ENCODE results near the gene C1QTNF8.

DNA sequence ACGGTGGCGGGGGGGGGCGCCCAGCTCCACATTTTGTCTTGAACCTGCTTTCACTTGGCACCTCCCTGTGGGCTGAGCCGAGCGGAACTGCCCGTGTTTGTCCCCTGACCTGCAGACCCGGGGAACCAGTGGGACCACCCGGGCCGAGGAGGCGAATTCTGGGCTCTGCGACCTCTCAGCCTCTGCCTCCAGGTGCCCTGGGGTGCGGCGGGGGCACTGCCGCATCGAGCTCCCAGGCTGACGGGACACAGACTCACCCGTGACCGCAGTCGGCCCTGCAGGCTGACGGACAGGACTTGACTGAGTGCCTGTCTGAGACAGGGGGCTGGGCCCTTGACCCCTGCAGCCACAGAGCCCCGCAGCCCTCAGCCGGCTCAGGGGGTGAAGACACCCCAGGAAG lies 11.1 kb upstream of the C1QTNF8 start:
- TF ChIP-seq, protein P1, sequence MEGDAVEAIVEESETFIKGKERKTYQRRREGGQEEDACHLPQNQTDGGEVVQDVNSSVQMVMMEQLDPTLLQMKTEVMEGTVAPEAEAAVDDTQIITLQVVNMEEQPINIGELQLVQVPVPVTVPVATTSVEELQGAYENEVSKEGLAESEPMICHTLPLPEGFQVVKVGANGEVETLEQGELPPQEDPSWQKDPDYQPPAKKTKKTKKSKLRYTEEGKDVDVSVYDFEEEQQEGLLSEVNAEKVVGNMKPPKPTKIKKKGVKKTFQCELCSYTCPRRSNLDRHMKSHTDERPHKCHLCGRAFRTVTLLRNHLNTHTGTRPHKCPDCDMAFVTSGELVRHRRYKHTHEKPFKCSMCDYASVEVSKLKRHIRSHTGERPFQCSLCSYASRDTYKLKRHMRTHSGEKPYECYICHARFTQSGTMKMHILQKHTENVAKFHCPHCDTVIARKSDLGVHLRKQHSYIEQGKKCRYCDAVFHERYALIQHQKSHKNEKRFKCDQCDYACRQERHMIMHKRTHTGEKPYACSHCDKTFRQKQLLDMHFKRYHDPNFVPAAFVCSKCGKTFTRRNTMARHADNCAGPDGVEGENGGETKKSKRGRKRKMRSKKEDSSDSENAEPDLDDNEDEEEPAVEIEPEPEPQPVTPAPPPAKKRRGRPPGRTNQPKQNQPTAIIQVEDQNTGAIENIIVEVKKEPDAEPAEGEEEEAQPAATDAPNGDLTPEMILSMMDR (IDR thresholded peaks at IDR 0.05; ENCODE audit: low read length): no peak
- TF ChIP-seq EZH2 (IDR thresholded peaks at IDR 0.05; ENCODE audit: borderline replicate concordance, low read length): no peak

All from OCI-LY1 (cell line).